OCI-LY7 (cell line): ENCODE results near the gene ALG11. TPM values are rescaled to one million over a fixed set of nuclear protein-coding genes. Genes with fewer than 3 reads are reported as not detected.
"Not testable (repeated sequence)": the region's sequence is repeated elsewhere in the genome, so short reads cannot be mapped to it uniquely, and the experiment has no call there.

Experiments
- BruUV-seq: library from RNA; stranded (reverse); fragments of 400-500 nt; replicated peaks from 2 replicates; lab custom pipeline; 2021; lab: Mats Ljungman, UMichigan
- CTCF ChIA-PET: fragments of 300-600 bp; sonication (Branson Sonifier 250); formaldehyde crosslinking; loops from one replicate; lab custom pipeline; 2022; ENCODE audit warnings: antibody characterized with exemption; ENCODE audit not compliant: unreplicated experiment; lab: Charles Lee
- POLR2A ChIA-PET: fragments of 300-600 bp; sonication (Branson Sonifier 250); formaldehyde crosslinking; loops from one replicate; lab custom pipeline; 2022; ENCODE audit warnings: antibody characterized with exemption; lab: Charles Lee
- DNase-seq: peaks from one replicate; pipeline ENCODE4 v3.0.0-alpha.2; 2015; ENCODE audit warnings: low spot score
- H2AFZ ChIP-seq: fragments of 200-600 bp; sonication (generic), shearing (Covaris generic); 2 replicates; pipeline ENCODE4 v1.6.1; 2014; ENCODE audit warnings: mild to moderate bottlenecking, antibody characterized with exemption, low read length, moderate library complexity
- H3K27ac ChIP-seq: fragments of 200-600 bp; sonication (generic); 2 replicates; pipeline ENCODE4 v1.5.1; 2014; ENCODE audit warnings: mixed run types, low read depth, mild to moderate bottlenecking, moderate library complexity, low read length, inconsistent platforms; ENCODE audit not compliant: poor library complexity, severe bottlenecking
- H3K36me3 ChIP-seq: fragments of 200-600 bp; sonication (generic); 2 replicates; pipeline ENCODE4 v1.6.1; 2014; ENCODE audit warnings: mild to moderate bottlenecking, antibody characterized with exemption, low read length, moderate library complexity, mixed read lengths; ENCODE audit not compliant: insufficient read depth
- H3K4me1 ChIP-seq: fragments of 200-600 bp; sonication (generic); 2 replicates; pipeline ENCODE4 v1.5.1; 2014; ENCODE audit warnings: mild to moderate bottlenecking, low read length; ENCODE audit not compliant: insufficient read depth, poor library complexity, severe bottlenecking
- H3K4me2 ChIP-seq: fragments of 200-600 bp; sonication (generic); 2 replicates; pipeline ENCODE4 v1.6.1; 2014; ENCODE audit warnings: mild to moderate bottlenecking, low read length
- H3K4me3 ChIP-seq: fragments of 200-600 bp; sonication (generic); 2 replicates; pipeline ENCODE4 v1.5.1; 2014; ENCODE audit warnings: mild to moderate bottlenecking, low read depth, low read length; ENCODE audit not compliant: poor library complexity, severe bottlenecking
- H3K79me2 ChIP-seq: fragments of 200-600 bp; sonication (generic); 2 replicates; pipeline ENCODE4 v1.6.1; 2016; ENCODE audit warnings: low read depth, mild to moderate bottlenecking, low read length, moderate library complexity, mixed read lengths; ENCODE audit not compliant: insufficient read depth
- H3K9me2 ChIP-seq: fragments of 200-600 bp; sonication (generic); 2 replicates; pipeline ENCODE4 v1.6.1; 2016; ENCODE audit warnings: mild to moderate bottlenecking, low read length, mixed read lengths; ENCODE audit not compliant: insufficient read depth
- H3K9me3 ChIP-seq: fragments of 200-600 bp; sonication (generic); 2 replicates; pipeline ENCODE4 v1.6.1; 2014; ENCODE audit warnings: mild to moderate bottlenecking, mixed run types, low read length, mixed read lengths
- H4K20me1 ChIP-seq: fragments of 200-600 bp; sonication (generic); 2 replicates; pipeline ENCODE4 v1.6.1; 2014; ENCODE audit warnings: mild to moderate bottlenecking, antibody characterized with exemption, low read length, moderate library complexity, mixed read lengths; ENCODE audit not compliant: insufficient read depth
- EZH2phosphoT487 ChIP-seq: fragments of 200-600 bp; sonication (generic); IDR thresholded peaks from 2 replicates; pipeline ENCODE4 v1.6.1; 2018; ENCODE audit warnings: low read depth, borderline replicate concordance, mild to moderate bottlenecking, mixed run types, antibody characterized with exemption, low read length, moderate library complexity, mixed read lengths
- intact Hi-C: fragments of 100-400 bp; cut with micrococcal nuclease; formaldehyde crosslinking; loops from one replicate; pipeline ENCODE4 v1.10.0; 2022; ENCODE audit not compliant: unreplicated experiment
- total RNA-seq, 2 experiments: library from RNA; depleted of rRNA in 1 of 2; stranded (reverse); fragments of >200 nt in 1 of 2; shearing (Covaris generic) in 1 of 2; gene quantifications; 2 replicates each; pipeline ENCODE4 v1.2.3, GENCODE V29; 2014 to 2022
- TF ChIP-seq, protein P1 (sequence below): fragments of 200-600 bp; sonication (generic); conservative IDR thresholded peaks from 2 replicates; pipeline ENCODE4 v1.5.1; 2014; ENCODE audit warnings: mild to moderate bottlenecking, antibody characterized with exemption, low read length, moderate library complexity, mixed read lengths

Gene ALG11
- total RNA-seq, 2 experiments from 2014 or later: 14.1 to 19.4 TPM

GRCh38 chr13:51980908-51981307 lies 31.3 kb upstream of the ALG11 start:
- Histone ChIP-seq H3K4me2 (no peak overlapping the region), H3K4me1 (no peaks in the 10 kb centered on the region), H3K27ac (no peak overlapping the region), H3K9me3 (no peaks in the 10 kb centered on the region), H2AFZ (no peak overlapping the region), H3K9me2 (no peaks in the 10 kb centered on the region), H3K36me3 (no peaks in the 10 kb centered on the region), H3K4me3 (no peak overlapping the region), H3K79me2 (no peaks in the 10 kb centered on the region), H4K20me1 (no peaks in the 10 kb centered on the region)
- TF ChIP-seq, protein P1, sequence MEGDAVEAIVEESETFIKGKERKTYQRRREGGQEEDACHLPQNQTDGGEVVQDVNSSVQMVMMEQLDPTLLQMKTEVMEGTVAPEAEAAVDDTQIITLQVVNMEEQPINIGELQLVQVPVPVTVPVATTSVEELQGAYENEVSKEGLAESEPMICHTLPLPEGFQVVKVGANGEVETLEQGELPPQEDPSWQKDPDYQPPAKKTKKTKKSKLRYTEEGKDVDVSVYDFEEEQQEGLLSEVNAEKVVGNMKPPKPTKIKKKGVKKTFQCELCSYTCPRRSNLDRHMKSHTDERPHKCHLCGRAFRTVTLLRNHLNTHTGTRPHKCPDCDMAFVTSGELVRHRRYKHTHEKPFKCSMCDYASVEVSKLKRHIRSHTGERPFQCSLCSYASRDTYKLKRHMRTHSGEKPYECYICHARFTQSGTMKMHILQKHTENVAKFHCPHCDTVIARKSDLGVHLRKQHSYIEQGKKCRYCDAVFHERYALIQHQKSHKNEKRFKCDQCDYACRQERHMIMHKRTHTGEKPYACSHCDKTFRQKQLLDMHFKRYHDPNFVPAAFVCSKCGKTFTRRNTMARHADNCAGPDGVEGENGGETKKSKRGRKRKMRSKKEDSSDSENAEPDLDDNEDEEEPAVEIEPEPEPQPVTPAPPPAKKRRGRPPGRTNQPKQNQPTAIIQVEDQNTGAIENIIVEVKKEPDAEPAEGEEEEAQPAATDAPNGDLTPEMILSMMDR: no peak
- TF ChIP-seq EZH2phosphoT487: no peak
- DNase-seq: no peak
- CTCF ChIA-PET: no interaction called here
- POLR2A ChIA-PET: no interaction called here
- intact Hi-C loops: no loop called here
- BruUV-seq: no TSS peak

DNA sequence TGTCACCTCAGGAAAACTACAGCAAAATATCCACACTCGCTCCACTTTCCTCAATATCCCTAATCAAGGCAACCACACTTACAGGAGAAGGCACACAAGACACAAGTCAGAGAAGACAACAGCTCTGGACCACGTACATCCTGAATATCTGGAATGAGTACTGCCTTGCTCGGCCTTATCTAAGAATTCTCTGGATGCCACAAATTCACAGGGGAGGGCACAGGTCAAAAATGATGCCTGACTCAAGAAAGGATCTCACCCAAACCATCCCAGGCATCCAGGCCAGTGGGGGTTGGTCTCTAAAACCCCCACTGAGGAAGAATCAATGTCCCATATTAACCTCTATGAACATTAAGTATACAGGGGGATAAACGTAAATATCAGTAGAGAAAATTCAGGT lies 30.8 kb upstream of the ALG11 start:
- POLR2A ChIA-PET: interaction anchor here (0.6 kb wide), 1 partner anchor 42 kb away, joined by 4 read pairs; no protein-coding TSS in a partner anchor
- no peak overlapping the region for H3K4me2 ChIP-seq

GRCh38 chr13:51983292-51983691 lies 28.9 kb upstream of the ALG11 start:
- DNase-seq, H3K9me3 ChIP-seq, intact Hi-C loops, CTCF ChIA-PET, BruUV-seq, H2AFZ ChIP-seq, H3K4me3 ChIP-seq, H4K20me1 ChIP-seq, H3K27ac ChIP-seq, POLR2A ChIA-PET, H3K4me2 ChIP-seq, H3K4me1 ChIP-seq, H3K36me3 ChIP-seq, H3K79me2 ChIP-seq, H3K9me2 ChIP-seq: not testable (repeated sequence)

More for the DNA sequence above, 30.8 kb upstream of the ALG11 start:
- no TSS peak for BruUV-seq
- Histone ChIP-seq H3K4me1 (no peaks in the 10 kb centered on the region), H4K20me1 (no peaks in the 10 kb centered on the region), H3K79me2 (no peaks in the 10 kb centered on the region), H3K27ac (no peak overlapping the region), H3K9me2 (no peaks in the 10 kb centered on the region), H3K36me3 (no peaks in the 10 kb centered on the region), H3K4me3 (no peak overlapping the region), H3K9me3 (no peaks in the 10 kb centered on the region), H2AFZ (no peak overlapping the region)
- CTCF ChIA-PET: no interaction called here
- no peak for DNase-seq
- intact Hi-C loops: no loop called here
- TF ChIP-seq EZH2phosphoT487: no peak
- TF ChIP-seq, protein P1: no peak

DNA sequence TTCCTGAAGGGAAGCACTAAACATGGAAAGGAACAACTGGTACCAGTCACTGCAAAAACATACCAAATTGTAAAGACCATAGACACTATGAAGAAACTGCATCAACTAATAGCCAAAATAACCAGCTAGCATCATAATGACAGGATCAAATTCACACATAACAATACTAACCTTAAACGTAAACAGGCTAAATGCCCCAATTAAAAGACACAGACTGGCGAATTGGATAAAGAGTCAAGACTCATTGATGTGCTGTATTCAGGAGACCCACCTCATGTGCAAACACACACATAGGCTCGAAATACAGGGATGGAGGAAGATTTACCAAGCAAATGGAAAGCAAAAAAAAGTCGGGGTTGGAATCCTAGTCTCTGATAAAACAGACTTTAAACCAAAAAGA lies 27.3 kb upstream of the ALG11 start:
- H3K4me1 ChIP-seq, H3K9me3 ChIP-seq, BruUV-seq, H3K4me2 ChIP-seq, DNase-seq, H3K36me3 ChIP-seq, H3K4me3 ChIP-seq, CTCF ChIA-PET, H4K20me1 ChIP-seq, H2AFZ ChIP-seq, POLR2A ChIA-PET, H3K79me2 ChIP-seq, intact Hi-C loops, H3K9me2 ChIP-seq, H3K27ac ChIP-seq: not testable (repeated sequence)
